IMR-90 (cell line): ENCODE measurements around the gene PLCH2. TPM values are rescaled to one million over a fixed set of nuclear protein-coding genes. Genes with fewer than 3 reads are reported as not detected.

Source experiments
- ATAC-seq: fragments of 200-7000 bp; cut with Tn5 transposase; 2 replicates; pipeline ENCODE4 v1.9.1; 2020; ENCODE audit warnings: low read depth, mild to moderate bottlenecking, moderate library complexity
- BruUV-seq: library from RNA; stranded (reverse); fragments of 400-500 nt; replicated peaks from 2 replicates; lab custom pipeline; 2021; lab: Mats Ljungman, UMichigan
- CTCF ChIA-PET: fragments of 300-600 bp; formaldehyde crosslinking; extraction: SDS; loops from one replicate; lab custom pipeline; 2021; ENCODE audit warnings: antibody characterized with exemption; lab: Yijun Ruan, JAX
- POLR2A ChIA-PET: fragments of 300-600 bp; sonication (Branson Sonifier 250); formaldehyde crosslinking; loops from one replicate; lab custom pipeline; 2022; ENCODE audit warnings: antibody characterized with exemption; ENCODE audit not compliant: unreplicated experiment; lab: Charles Lee
- DNase-seq: peaks from one replicate; pipeline ENCODE4 v3.0.0; 2013
- H2AFZ ChIP-seq: replicated peaks from 2 replicates; pipeline ENCODE3; 2013; ENCODE audit warnings: low read length, mild to moderate bottlenecking; ENCODE audit not compliant: poor library complexity
- H2AK5ac ChIP-seq: 2 replicates; pipeline ENCODE4 v1.6.1; 2013; ENCODE audit warnings: low read depth, low read length, inconsistent platforms
- H2AK9ac ChIP-seq: replicated peaks from 2 replicates; pipeline ENCODE3; 2013; ENCODE audit warnings: mild to moderate bottlenecking, low read depth, low read length, moderate library complexity; ENCODE audit not compliant: poor library complexity
- H2BK120ac ChIP-seq: 2 replicates; pipeline ENCODE4 v1.6.1; 2013; ENCODE audit warnings: low read depth, low read length, inconsistent platforms
- H2BK15ac ChIP-seq: 3 replicates; pipeline ENCODE4 v1.6.1; 2013; ENCODE audit warnings: low read depth, low read length, inconsistent platforms
- H2BK20ac ChIP-seq: 2 replicates; pipeline ENCODE4 v1.6.1; 2013; ENCODE audit warnings: low read depth, mild to moderate bottlenecking, inconsistent platforms, low read length, moderate library complexity
- H2BK5ac ChIP-seq: 2 replicates; pipeline ENCODE4 v1.6.1; 2013; ENCODE audit warnings: mild to moderate bottlenecking, low read depth, low read length, inconsistent platforms; ENCODE audit not compliant: poor library complexity, severe bottlenecking
- H3K14ac ChIP-seq: replicated peaks from 2 replicates; pipeline ENCODE4 v1.6.1; 2013; ENCODE audit warnings: low read depth, low read length, inconsistent platforms
- H3K18ac ChIP-seq: 2 replicates; pipeline ENCODE4 v1.6.1; 2013; ENCODE audit warnings: low read depth, low read length, control low read depth
- H3K23ac ChIP-seq: 2 replicates; pipeline ENCODE4 v1.6.1; 2013; ENCODE audit warnings: low read depth, low read length, inconsistent platforms
- H3K27ac ChIP-seq: 2 replicates; pipeline ENCODE4 v1.5.1; 2013; ENCODE audit warnings: mild to moderate bottlenecking, control low read depth, low read length; ENCODE audit not compliant: insufficient read depth
- H3K27me3 ChIP-seq: 2 replicates; pipeline ENCODE4 v1.6.1; 2013; ENCODE audit warnings: low read length; ENCODE audit not compliant: control insufficient read depth, insufficient read depth
- H3K36me3 ChIP-seq: 2 replicates; pipeline ENCODE4 v1.6.1; 2013; ENCODE audit warnings: low read length, mixed read lengths; ENCODE audit not compliant: control insufficient read depth, insufficient read depth
- H3K4ac ChIP-seq: 2 replicates; pipeline ENCODE4 v1.6.1; 2013; ENCODE audit warnings: low read depth, low read length, inconsistent platforms
- H3K4me1 ChIP-seq: 2 replicates; pipeline ENCODE4 v1.6.1; 2013; ENCODE audit warnings: low read length, mixed read lengths; ENCODE audit not compliant: control insufficient read depth, insufficient read depth
- H3K4me2 ChIP-seq: 2 replicates; pipeline ENCODE4 v1.6.1; 2013; ENCODE audit warnings: low read depth, mild to moderate bottlenecking, control low read depth, low read length, moderate library complexity
- H3K4me3 ChIP-seq: 2 replicates; pipeline ENCODE4 v1.5.1; 2013; ENCODE audit warnings: low read depth, mild to moderate bottlenecking, control low read depth, low read length, moderate library complexity; ENCODE audit not compliant: insufficient read depth
- H3K56ac ChIP-seq: 2 replicates; pipeline ENCODE4 v1.6.1; 2013; ENCODE audit warnings: low read length, inconsistent platforms; ENCODE audit not compliant: insufficient read depth; ENCODE audit errors: extremely low read depth
- H3K79me1 ChIP-seq, 2 experiments: 2 replicates each; pipeline ENCODE4 v1.6.1; 2013; ENCODE audit warnings: low read length in 2 of 2, inconsistent platforms in 1 of 2, low read depth in 1 of 2
- H3K9ac ChIP-seq: 2 replicates; pipeline ENCODE4 v1.6.1; 2013; ENCODE audit warnings: low read depth, low read length, control low read depth
- H3K9me1 ChIP-seq: 2 replicates; pipeline ENCODE4 v1.6.1; 2013; ENCODE audit warnings: low read length, inconsistent platforms; ENCODE audit not compliant: insufficient read depth
- H3K9me3 ChIP-seq: 2 replicates; pipeline ENCODE4 v1.6.1; 2013; ENCODE audit warnings: low read length; ENCODE audit not compliant: control insufficient read depth, insufficient read depth
- H4K20me1 ChIP-seq: 2 replicates; pipeline ENCODE4 v1.6.1; 2013; ENCODE audit warnings: low read length, inconsistent platforms; ENCODE audit not compliant: insufficient read depth
- H4K5ac ChIP-seq: 2 replicates; pipeline ENCODE4 v1.6.1; 2013; ENCODE audit warnings: mild to moderate bottlenecking, low read depth, low read length, control low read depth
- H4K8ac ChIP-seq, 2 experiments: 2 replicates each; pipeline ENCODE4 v1.6.1; 2013; ENCODE audit warnings: low read depth in 2 of 2, low read length in 2 of 2, control low read depth in 1 of 2, inconsistent platforms in 1 of 2
- H4K91ac ChIP-seq: 2 replicates; pipeline ENCODE4 v1.6.1; 2013; ENCODE audit warnings: low read depth, low read length, inconsistent platforms; ENCODE audit not compliant: insufficient read depth
- BHLHE40 ChIP-seq: fragments of 150-350 bp; IDR thresholded peaks from 2 replicates; pipeline ENCODE4 v1.6.1; 2016; ENCODE audit warnings: mild to moderate bottlenecking, low read depth, low read length
- MAZ ChIP-seq: IDR thresholded peaks from 2 replicates; pipeline ENCODE4 v1.6.1; 2012; ENCODE audit warnings: low read depth, mild to moderate bottlenecking, low read length, improper control_type of control experiment, moderate library complexity, borderline replicate concordance
- WGBS, 2 experiments: methylation state at CpG; one replicate each; pipeline versions ENCODE4 v1.1.5 to v1.1.7; 2013; ENCODE audit warnings: missing lambda C conversion rate in 2 of 2; ENCODE audit not compliant: insufficient read length in 1 of 2; ENCODE audit errors: extremely low coverage in 2 of 2; 5-methylcytosine and 5-hydroxymethylcytosine counted together
- dilution Hi-C: fragments of 300-500 bp; cut with HindIII; formaldehyde crosslinking; loops from one replicate; pipeline ENCODE4 v1.14.3; 2018; ENCODE audit warnings: low sequenced_read_pairs; ENCODE audit not compliant: unreplicated experiment
- in situ Hi-C: fragments of 300-500 bp; cut with MboI; formaldehyde crosslinking; loops from 3 replicates; pipeline ENCODE4 v1.14.3; 2019; ENCODE audit warnings: low sequenced_read_pairs, inconsistent platforms, mixed read lengths
- intact Hi-C: fragments of 100-400 bp; cut with micrococcal nuclease; formaldehyde crosslinking; loops from 2 replicates; pipeline ENCODE4 v1.10.0; 2022
- polyA plus RNA-seq, 3 experiments: library from polyadenylated mRNA; depleted of rRNA; stranded (reverse); fragments of >200 nt; gene quantifications; 2 replicates each; pipeline ENCODE4 v1.2.3, GENCODE V29; 2012; ENCODE audit warnings: low replicate concordance in 1 of 3
- total RNA-seq: library from RNA; depleted of rRNA; stranded (reverse); fragments of >200 nt; gene quantifications from 2 replicates; pipeline ENCODE4 v1.2.3, GENCODE V29; 2012

The PLCH2 gene
- total and polyA plus RNA-seq, 2 of the 4 experiments (the other 2 are of a cell fraction), result 0.18 to 1.9 TPM

DNA sequence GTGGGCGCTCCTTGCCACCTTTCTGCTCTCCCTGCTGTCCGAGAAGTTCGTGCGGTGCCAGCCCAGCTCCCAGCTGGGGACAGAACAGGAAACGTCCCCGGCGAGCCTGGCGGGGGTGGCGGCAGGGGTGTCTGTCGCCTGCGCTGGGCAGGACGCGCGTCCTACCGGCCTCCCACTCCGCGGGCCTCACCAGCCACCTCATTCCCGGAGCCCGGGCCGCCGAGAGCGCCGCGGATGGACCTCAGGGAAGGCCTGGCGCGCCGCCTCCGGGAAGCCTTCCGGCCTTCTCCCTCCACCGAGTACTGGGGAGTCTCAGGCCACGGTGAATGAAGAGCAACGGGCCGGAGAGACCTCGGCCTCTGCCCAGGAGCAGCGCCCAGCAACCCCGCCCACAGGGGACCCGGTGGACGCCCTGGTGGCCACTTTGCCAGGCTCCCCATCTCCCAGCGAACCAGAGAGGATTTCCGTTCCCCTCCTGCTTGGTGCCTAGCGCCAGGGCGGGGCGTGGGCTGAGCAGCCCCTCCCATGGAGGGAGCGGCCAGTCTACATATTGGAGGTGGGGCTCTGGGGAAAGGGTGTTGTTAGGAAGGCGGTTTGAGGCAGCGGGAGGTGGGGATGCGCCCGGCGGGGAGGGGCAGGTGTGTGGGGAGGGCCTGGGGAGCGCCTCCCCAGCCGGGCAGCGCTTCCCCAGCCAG is 70.6 kb downstream of the PLCH2 start (continued):
- peak; percentile 77; the same call in 1 of the 2 replicates for TF ChIP-seq MAZ

DNA sequence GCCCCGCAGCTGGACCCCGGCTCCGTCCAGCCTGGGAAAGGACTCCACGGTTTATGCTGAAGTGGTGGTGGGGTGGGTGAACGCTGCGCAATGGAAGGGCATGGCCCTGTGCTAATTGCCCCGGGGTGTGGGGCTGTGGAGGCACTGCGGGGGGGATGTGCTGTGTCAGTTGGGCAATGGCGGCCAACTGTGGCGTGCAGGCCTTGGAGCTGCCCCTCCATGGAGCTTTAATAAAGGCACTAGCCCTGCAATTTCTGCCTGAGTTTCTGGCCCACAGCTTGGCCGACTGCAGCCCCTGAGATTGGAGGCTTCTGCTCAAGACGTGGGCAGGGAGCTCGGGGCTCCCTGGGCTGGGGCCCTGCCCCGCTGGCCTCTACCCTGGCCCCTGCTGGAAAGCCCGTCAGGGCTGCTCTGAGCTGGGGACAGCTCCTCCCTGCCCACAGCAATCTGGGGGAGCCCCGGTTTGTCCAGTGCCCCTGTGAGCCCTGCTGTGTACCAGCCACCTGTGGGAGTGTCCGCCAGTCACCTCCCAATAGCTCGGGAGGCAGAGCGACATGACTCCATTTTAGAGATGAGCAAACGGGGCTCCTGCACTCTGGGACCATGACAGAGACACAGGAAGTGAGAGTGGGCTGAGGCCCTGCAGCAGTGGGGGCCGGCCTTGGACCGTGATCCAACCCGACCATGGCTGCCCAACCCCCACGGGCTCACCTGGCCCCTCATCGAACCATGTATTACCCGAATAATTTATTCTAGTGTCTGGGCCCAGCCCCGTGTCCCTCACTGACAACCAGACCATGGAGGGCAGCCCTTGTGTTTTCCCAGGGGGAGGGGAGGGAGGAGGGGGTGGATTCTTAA is 71.3 kb downstream of the PLCH2 start:
- Histone ChIP-seq H2BK5ac (no peak overlapping the region), H3K14ac (no peak overlapping the region), H2BK15ac (no peak overlapping the region), H4K5ac (no peak overlapping the region), H3K18ac (no peak overlapping the region), H4K20me1 (0 out of 2 replicates have a peak, but pooled peaks cover 3% of the 10 kb centered on the region), H2BK120ac (no peak overlapping the region), H3K4ac (peak overlapping the region; percentile 22; the same call in 1 of the 2 replicates), H3K27me3 (no peaks in the 10 kb centered on the region), H3K9ac (no peak overlapping the region), H2AK9ac (peak overlapping the region; percentile 98), H4K91ac (no peak overlapping the region; the same call in 1 of the 2 replicates), H3K56ac (no peak overlapping the region), H3K36me3 (no peaks in the 10 kb centered on the region), H2AK5ac (peak overlapping the region; percentile 75), H2AFZ (peak overlapping the region; percentile 91), H3K4me2 (peak overlapping the region; percentile 83), H3K4me3 (peak overlapping the region; percentile 14; the same call in 1 of the 2 replicates), H2BK20ac (no peak overlapping the region), H3K79me1 (peaks cover 0 to 10% of the 10 kb centered on the region in 2 experiments; a peak in 1 of 4 replicates), H3K23ac (no peak overlapping the region), H3K4me1 (peaks cover 10% of the 10 kb centered on the region), H3K9me3 (no peaks in the 10 kb centered on the region), H3K27ac (no peak overlapping the region), H4K8ac (peak overlapping the region in 1 of 2 experiments; percentile 47; a peak in 1 of 4 replicates), H3K9me1 (no peaks in the 10 kb centered on the region)
- 24% methylated on average over 10 of the region's 27 CpGs; no CpG with 5 or more reads in 1 of the 2 experiments for WGBS, 2 experiments
- in situ Hi-C loops, result loop anchor here (25.0 kb wide), 1 partner anchor 360 kb away; the partner anchor contains the start of gene FAAP20
- dilution Hi-C loops, result no loop called here
- BruUV-seq, result no TSS peak
- POLR2A ChIA-PET, result no interaction called here
- TF ChIP-seq BHLHE40, result no peak
- ATAC-seq, result peak; percentile 2
- DNase-seq, result no peak
- intact Hi-C loops, result loop anchor here (5.0 kb wide), 1 partner anchor 115 kb away; no protein-coding TSS in a partner anchor
- CTCF ChIA-PET, result interaction anchor here (0.5 kb wide), 1 partner anchor 126 kb away, joined by 3 read pairs; no protein-coding TSS in a partner anchor
